Measurements from ENCODE around the gene SOX15. TPM values are rescaled to one million over a fixed set of nuclear protein-coding genes. Genes with fewer than 3 reads are reported as not detected.

SOX15 gene
- total RNA-seq, 1 donor from 2014 or later = 0.67 TPM

GRCh38 chr17:7588553-7589203 is 1.2 kb downstream of the SOX15 start:
- intact Hi-C loops (cut with DNase I) = no loop called here
- DNase-seq (no peak), ATAC-seq (no peak)
- Histone ChIP-seq H3K27me3 (no peaks in the 10 kb centered on the region), H3K36me3 (peaks cover 42% of the 10 kb centered on the region), H3K27ac (no peak overlapping the region), H3K9me3 (no peaks in the 10 kb centered on the region), H3K4me3 (peak overlapping the region; percentile 28), H3K4me1 (peaks cover 17% of the 10 kb centered on the region)
- no peak for TF ChIP-seq CTCF (IDR thresholded peaks at IDR 0.05)

DNA sequence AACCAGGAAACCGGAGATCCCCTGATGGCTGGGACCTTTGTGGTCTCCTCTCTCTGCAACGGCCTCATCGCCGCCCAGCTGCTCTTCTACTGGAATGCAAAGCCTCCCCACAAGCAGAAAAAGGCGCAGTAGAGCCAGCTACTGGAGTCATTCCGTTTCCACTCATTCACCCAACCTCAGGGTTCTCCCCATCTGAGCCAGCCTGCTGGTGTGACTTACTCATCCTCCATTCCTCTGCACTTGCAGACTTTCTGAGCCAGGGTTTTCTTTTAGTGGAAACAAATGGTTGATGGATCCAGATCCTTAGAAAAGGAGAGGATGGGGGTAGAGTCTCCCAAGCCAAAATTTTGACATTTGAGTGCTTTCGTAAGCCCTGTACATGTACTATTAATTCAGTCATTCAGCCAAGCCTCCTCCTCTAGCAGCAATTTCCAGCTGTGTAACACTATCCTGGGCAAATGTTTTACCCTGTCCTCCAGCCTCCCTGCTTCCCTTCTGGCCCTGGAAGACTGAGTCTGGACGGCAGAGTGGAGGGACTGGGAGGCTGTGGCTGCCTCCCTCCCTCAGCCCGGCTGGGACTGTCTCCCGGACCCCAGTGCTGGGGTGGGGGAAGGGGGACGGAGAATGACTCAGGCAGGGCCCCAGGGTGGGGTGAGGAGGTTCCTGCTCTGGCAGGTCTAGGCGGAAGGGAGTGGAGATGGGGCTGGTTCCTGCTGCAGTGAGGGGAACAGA is 2.3 kb downstream of the SOX15 start:
- no peaks in the 10 kb centered on the region for H3K9me3 ChIP-seq
- no peaks in the 10 kb centered on the region for H3K27me3 ChIP-seq
- no peak overlapping the region for H3K4me3 ChIP-seq
- H3K4me1 ChIP-seq = peaks cover 25% of the 10 kb centered on the region
- peaks cover 31% of the 10 kb centered on the region for H3K36me3 ChIP-seq
- intact Hi-C loops (cut with DNase I) = no loop called here
- no peak overlapping the region for H3K27ac ChIP-seq
- DNase-seq = no peak
- TF ChIP-seq CTCF (IDR thresholded peaks at IDR 0.05) = no peak
- ATAC-seq = no peak

DNA sequence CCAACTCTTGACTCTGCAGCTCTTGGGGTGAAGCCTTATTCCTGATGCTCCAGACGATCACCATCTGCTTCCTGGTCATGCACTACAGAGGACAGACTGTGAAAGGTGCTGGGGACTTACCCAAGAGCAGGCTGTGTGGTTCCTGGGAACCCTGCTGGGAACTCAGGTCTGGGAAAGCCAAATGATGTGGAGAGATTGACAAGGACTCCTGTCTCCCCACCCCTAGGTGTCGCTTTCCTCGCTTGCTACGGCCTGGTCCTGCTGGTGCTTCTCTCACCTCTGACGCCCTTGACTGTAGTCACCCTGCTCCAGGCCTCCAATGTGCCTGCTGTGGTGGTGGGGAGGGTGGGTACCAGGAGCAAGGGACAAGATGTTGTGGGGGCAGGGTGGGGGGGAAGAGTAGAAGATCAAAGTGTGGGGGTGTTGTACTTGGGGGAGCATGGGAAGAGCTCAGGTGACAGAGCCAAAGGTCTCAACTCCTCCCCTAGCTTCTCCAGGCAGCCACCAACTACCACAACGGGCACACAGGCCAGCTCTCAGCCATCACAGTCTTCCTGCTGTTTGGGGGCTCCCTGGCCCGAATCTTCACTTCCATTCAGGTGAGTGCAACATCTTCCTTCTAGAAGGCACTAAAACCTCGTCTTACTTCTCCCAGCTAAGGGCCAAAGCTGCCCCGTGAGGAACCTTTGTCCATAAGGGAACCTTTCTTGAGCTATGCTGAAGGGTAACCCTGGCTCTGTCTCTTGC is 3.0 kb downstream of the SOX15 start:
- Histone ChIP-seq H3K27me3 (no peaks in the 10 kb centered on the region), H3K27ac (no peak overlapping the region), H3K9me3 (no peaks in the 10 kb centered on the region), H3K36me3 (peaks cover 24% of the 10 kb centered on the region), H3K4me1 (peaks cover 26% of the 10 kb centered on the region), H3K4me3 (no peak overlapping the region)
- DNase-seq (no peak), ATAC-seq (no peak)
- intact Hi-C loops (cut with DNase I) = no loop called here
- TF ChIP-seq CTCF (IDR thresholded peaks at IDR 0.05) = no peak

DNA sequence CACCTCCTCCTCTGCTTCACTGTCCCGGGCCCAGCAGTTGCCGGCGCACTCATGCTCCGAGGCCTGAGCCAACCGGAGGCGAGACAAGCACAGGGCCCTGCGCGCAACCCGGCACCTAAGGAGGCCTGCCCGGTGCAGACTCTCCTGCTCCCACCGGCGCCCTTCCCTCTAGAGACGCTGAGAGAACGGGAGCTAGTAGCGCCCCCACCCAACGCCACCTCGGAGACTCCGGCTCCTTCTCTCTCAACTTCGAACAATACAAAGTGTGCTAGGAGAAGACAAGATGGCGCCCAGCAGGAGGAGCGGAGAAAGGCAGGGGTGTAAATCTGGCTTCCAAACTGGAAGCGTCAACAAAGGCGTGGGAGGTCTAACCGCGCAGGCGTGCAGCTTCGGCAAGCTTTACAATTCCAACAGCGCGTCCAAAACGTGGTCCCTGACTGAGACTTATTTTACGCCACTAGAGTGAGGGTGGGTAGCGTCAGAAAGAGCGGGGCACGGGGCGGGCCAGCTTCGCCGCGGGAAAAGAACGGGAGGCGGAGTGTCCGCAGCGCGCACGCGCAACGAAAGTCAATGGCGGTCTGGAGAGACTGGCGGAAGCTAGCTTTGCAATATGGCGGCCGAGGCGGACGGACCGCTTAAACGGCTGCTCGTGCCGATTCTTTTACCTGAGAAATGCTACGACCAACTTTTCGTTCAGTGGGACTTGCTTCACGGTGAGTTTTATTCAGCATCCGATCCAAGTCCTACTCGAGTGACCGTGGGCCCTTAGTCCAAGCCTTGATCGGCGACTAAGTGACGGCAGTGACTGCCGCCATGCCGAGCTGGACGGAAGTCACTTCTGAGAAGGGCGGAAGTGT is 6.4 kb downstream of the SOX15 start, which contains the start of gene MPDU1:
Gene MPDU1, plus strand, starts transcription at position 600 of the 857 bp plus-strand sequence. Its CDS starts 11 bp downstream, at position 611.
- ATAC-seq (peak; percentile 84), DNase-seq (peak; percentile 99)
- peak within 1 kb of the TSS; percentile 72 for H3K4me3 ChIP-seq
- peak within 1 kb of the TSS; percentile 98 for H3K27ac ChIP-seq
- peaks cover 14% of the 10 kb centered on the region for H3K36me3 ChIP-seq
- peaks cover 43% of the 10 kb centered on the region for H3K4me1 ChIP-seq
- no peaks in the 10 kb centered on the region for H3K27me3 ChIP-seq
- intact Hi-C loops (cut with DNase I) = no loop called here
- TF ChIP-seq CTCF (IDR thresholded peaks at IDR 0.05) = no peak
- H3K9me3 ChIP-seq = no peaks in the 10 kb centered on the region
